Stimulated activated effector memory CD8-positive, alpha-beta T cell treated with anti-CD3 and anti-CD28 coated beads, Interleukin-12 subunit alpha, Interleukin-12 subunit beta, amount 100 ng/mL, for 72 hours (primary cell): ENCODE measurements around the gene ERGIC1.
"Not testable (repeated sequence)": the region's sequence is repeated elsewhere in the genome, so short reads cannot be mapped to it uniquely, and the experiment has no call there.

Source experiments
- ATAC-seq: fragments of 150-1000 bp; cut with Tn5 transposase; 2 replicates; pipeline ENCODE4 v1.10.0; 2021
- DNase-seq, 2 donors: peaks; one replicate each; pipeline ENCODE4 v3.0.0; 2021 to 2022; ENCODE audit warnings: low spot score in 2 of 2
- H3K27ac Mint-ChIP-seq: one replicate; pipeline ENCODE4 v1.8.0; 2022; ENCODE audit warnings: mild to moderate bottlenecking, mixed read lengths
- H3K36me3 Mint-ChIP-seq: one replicate; pipeline ENCODE4 v1.8.0; 2022; ENCODE audit warnings: mild to moderate bottlenecking, mixed read lengths
- H3K4me1 Mint-ChIP-seq: one replicate; pipeline ENCODE4 v1.8.0; 2022; ENCODE audit warnings: mixed read lengths
- H3K4me3 Mint-ChIP-seq: one replicate; pipeline ENCODE4 v1.8.0; 2022; ENCODE audit warnings: mild to moderate bottlenecking, mixed read lengths
- H3K9me3 Mint-ChIP-seq: one replicate; pipeline ENCODE4 v1.8.0; 2022; ENCODE audit warnings: mixed read lengths

Gene ERGIC1

GRCh38 chr5:172883066-172883465 is 49.0 kb downstream of the ERGIC1 start:
- Mint-ChIP-seq H3K4me3 (no peak overlapping the region), H3K27ac (no peak overlapping the region), H3K4me1 (peaks cover 60% of the 10 kb centered on the region), H3K9me3 (no peaks in the 10 kb centered on the region), H3K36me3 (peaks cover 10% of the 10 kb centered on the region)
- ATAC-seq (no peak), DNase-seq (no peak)

- no peak for ATAC-seq
- peaks cover 49% of the 10 kb centered on the region for H3K4me1 Mint-ChIP-seq
- no peak for DNase-seq
- H3K9me3 Mint-ChIP-seq, result no peaks in the 10 kb centered on the region
- H3K4me3 Mint-ChIP-seq, result no peak overlapping the region
- H3K27ac Mint-ChIP-seq, result no peak overlapping the region
- peaks cover 31% of the 10 kb centered on the region for H3K36me3 Mint-ChIP-seq
Measured at GRCh38 chr5:172885597-172886340, 51.7 kb downstream of the ERGIC1 start.

DNA sequence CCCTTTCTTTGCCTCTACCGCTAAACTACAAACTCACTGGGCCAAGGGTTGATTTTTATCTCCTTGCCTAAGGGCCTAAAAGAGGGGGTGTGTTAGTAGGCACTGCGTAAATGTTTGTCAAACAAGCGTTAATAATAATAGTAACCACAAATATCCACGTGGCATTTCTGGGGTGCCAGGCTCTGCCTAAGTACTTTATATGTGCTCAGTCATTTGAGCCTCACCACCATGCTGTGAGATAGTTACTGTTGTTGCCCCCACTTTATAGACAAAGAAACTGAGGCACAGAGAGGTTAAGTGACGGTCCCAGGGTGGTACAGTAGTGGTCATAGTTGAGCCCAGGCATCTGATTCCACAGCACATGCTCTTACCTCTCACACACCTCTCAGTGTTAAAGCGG is 52.4 kb downstream of the ERGIC1 start:
- Mint-ChIP-seq H3K27ac (no peak overlapping the region), H3K36me3 (peaks cover 36% of the 10 kb centered on the region), H3K9me3 (no peaks in the 10 kb centered on the region), H3K4me3 (no peak overlapping the region), H3K4me1 (peaks cover 44% of the 10 kb centered on the region)
- ATAC-seq (no peak), DNase-seq (no peak)

DNA sequence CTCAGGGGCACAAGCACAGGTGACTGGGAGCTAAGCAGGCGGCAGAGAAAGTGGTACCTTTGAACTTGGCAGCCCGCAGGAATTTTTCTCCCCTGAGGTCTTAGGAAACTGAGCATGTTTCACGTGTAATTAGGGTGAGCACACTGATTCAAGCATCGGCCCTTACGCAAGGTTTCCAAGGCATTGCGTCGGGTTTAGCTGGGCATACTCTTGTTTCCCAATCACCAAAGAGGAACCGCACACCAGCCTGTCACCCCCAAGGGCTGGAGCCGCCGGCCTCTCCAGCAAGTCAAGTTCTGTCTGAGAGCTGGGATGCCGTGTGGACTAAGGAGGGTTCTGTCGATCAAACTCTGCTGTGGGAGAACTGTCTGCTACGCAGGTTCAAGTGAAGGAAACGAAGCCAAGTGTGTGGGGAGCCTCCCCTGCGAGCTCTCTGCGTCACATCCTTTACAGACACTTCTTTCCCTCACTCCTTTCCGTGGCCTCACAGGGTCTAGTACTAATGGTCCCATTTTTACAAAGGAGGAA is 53.0 kb downstream of the ERGIC1 start:
- ATAC-seq (no peak), DNase-seq (no peak)
- Mint-ChIP-seq H3K4me1 (peaks cover 38% of the 10 kb centered on the region), H3K4me3 (no peak overlapping the region), H3K36me3 (peaks cover 38% of the 10 kb centered on the region), H3K27ac (peak overlapping the region; percentile 88), H3K9me3 (no peaks in the 10 kb centered on the region)

DNA sequence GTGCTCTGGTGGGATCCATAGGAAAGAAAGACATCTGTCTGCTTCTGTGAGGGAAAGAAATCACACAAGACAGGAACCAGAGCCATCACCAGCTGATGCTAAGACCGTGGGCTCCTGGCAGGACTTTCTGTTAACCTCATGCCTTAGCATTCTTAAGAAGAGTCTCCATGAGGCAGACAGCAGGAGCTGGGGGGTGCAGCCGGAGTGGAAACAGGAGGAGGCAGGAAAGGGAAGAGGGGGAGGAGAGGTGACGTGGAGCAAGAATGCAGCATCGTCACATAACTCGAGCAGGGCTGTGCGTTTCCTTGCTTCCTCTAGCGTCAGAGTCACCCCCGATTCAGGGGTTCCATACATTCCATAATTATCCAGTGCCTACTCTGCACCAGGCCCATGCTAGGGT is 53.6 kb downstream of the ERGIC1 start:
- peak overlapping the region; percentile 88 for H3K27ac Mint-ChIP-seq
- no peak for ATAC-seq
- H3K4me3 Mint-ChIP-seq, result no peak overlapping the region
- no peak for DNase-seq
- H3K4me1 Mint-ChIP-seq, result peaks cover 32% of the 10 kb centered on the region
- H3K9me3 Mint-ChIP-seq, result no peaks in the 10 kb centered on the region
- H3K36me3 Mint-ChIP-seq, result peaks cover 38% of the 10 kb centered on the region

DNA sequence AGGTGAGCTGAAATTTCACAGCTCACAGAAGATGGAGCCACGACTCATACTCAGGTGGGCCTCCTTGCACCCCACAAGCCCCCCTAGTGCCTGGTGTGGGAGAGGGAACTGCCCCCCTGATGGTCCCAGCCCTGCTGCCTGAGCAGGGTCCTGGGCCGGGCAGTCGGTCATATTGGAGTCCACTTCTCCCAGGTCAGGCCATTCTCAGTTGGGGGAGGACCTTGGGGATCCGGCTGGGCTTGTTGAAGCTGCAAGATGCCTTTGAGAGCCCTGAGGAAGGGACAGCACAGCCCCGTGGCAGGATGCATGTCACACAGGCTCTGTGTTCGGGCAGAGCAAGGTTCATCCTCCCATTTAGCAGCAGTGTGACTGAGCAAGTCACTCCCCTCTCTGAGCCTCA is 56.6 kb downstream of the ERGIC1 start:
- H3K27ac Mint-ChIP-seq, result no peak overlapping the region

DNA sequence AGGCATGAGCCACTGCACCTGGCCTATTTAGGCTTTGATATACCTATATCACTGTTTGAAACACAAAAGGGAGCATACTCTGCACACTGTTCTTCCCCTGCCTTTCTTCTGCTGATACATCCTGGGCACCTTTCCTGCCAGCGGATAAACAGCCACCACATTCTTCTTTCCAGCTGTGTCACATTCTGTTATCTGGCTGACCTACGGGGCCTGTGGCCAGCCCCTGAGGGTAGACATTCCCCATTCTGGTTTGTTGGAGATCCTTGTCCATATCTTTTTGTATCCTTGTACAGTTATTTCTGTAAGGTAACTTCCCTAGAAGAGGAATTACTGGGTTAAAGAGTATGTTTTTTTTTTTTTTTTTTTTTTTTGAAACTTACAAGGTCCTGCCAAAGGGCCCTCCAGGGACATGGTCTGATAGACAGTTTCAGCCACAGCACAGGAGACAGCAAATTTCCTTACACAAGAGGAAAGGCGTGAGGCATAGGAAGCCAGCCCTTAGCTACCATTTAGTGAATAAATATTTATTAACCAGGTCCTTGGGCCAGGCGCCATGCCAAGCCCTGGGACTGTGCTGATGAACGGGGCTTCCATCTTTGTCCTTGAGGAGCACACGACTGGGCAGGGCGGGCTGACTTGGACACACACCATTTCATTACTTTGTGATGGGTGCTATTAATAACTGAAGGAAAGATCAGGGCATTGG is 57.8 kb downstream of the ERGIC1 start:
- peak overlapping the region; percentile 14 for H3K27ac Mint-ChIP-seq
- DNase-seq (no peak), ATAC-seq (no peak)
- H3K4me3 Mint-ChIP-seq, result no peak overlapping the region
- H3K36me3 Mint-ChIP-seq, result peaks cover 39% of the 10 kb centered on the region
- H3K4me1 Mint-ChIP-seq, result peaks cover 15% of the 10 kb centered on the region
- H3K9me3 Mint-ChIP-seq, result no peaks in the 10 kb centered on the region

More for the DNA sequence above, 56.6 kb downstream of the ERGIC1 start:
- Mint-ChIP-seq H3K36me3 (peaks cover 38% of the 10 kb centered on the region), H3K4me3 (no peak overlapping the region), H3K4me1 (peaks cover 17% of the 10 kb centered on the region), H3K9me3 (no peaks in the 10 kb centered on the region)
- no peak for DNase-seq
- ATAC-seq, result no peak

GRCh38 chr5:172892713-172893112 is 58.7 kb downstream of the ERGIC1 start:
- no peaks in the 10 kb centered on the region for H3K9me3 Mint-ChIP-seq
- peaks cover 20% of the 10 kb centered on the region for H3K4me1 Mint-ChIP-seq
- no peak overlapping the region for H3K27ac Mint-ChIP-seq
- no peak for ATAC-seq
- no peak overlapping the region for H3K4me3 Mint-ChIP-seq
- peaks cover 39% of the 10 kb centered on the region for H3K36me3 Mint-ChIP-seq
- DNase-seq, result no peak

DNA sequence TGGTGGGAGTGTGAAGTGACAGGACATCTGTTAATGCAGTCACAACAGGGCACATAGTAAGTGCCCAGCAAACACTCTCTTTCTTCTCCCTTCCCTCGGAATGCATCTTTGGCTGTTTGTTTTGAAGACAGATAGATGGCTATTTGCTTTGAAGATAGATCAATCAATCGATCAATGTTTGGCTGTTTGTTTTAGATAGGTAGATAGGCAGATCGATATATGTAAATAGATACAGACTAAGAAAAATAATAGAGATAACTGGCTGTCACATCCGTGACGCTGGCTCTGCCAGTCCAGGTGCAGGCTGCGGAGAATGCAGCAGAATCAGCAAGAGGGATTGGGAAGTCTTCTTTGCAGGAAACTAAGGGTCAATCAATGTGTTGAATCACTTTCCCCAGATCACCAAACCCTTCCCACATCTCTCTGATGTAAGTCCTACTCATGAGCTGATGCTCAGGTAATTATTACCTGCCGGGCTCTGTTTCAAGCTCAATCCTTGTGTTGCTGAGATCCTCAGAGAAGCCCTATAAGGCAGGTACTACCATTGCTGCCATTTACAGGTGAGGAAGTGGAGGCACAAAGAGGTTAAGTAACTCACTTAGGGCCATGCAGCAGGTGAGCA is 60.8 kb downstream of the ERGIC1 start:
- Mint-ChIP-seq H3K36me3 (peaks cover 24% of the 10 kb centered on the region), H3K27ac (no peak overlapping the region), H3K9me3 (no peaks in the 10 kb centered on the region), H3K4me1 (peaks cover 28% of the 10 kb centered on the region), H3K4me3 (no peak overlapping the region)
- DNase-seq (no peak), ATAC-seq (no peak)

GRCh38 chr5:172895549-172895948 is 61.5 kb downstream of the ERGIC1 start:
- Mint-ChIP-seq H3K4me1 (peaks cover 28% of the 10 kb centered on the region), H3K27ac (no peak overlapping the region), H3K9me3 (no peaks in the 10 kb centered on the region), H3K4me3 (no peak overlapping the region), H3K36me3 (peaks cover 28% of the 10 kb centered on the region)
- no peak for DNase-seq
- no peak for ATAC-seq

DNA sequence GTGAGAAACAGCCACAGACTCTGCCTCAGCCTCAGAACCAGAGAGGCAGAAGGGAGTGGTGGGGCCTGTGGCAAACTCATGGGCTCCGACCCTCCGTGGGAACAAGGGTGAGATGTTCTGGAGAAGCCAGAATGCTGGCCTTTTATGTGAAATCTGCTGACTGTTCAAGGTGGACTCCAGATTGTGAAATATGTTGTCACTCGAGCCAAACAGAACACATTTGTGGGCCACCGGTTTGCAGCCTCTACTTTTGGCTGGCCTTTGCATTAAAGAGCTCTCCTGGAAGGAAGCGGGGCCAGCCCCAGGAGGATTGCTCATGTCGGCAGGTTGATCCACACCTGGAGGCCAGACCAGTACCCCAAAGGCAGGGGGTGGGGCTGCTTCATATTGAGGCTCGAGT is 62.4 kb downstream of the ERGIC1 start:
- Mint-ChIP-seq H3K9me3 (no peaks in the 10 kb centered on the region), H3K4me3 (peak overlapping the region; percentile 55), H3K27ac (peak overlapping the region; percentile 89), H3K4me1 (peaks cover 28% of the 10 kb centered on the region), H3K36me3 (peaks cover 25% of the 10 kb centered on the region)
- DNase-seq, result no peak
- ATAC-seq, result no peak

DNA sequence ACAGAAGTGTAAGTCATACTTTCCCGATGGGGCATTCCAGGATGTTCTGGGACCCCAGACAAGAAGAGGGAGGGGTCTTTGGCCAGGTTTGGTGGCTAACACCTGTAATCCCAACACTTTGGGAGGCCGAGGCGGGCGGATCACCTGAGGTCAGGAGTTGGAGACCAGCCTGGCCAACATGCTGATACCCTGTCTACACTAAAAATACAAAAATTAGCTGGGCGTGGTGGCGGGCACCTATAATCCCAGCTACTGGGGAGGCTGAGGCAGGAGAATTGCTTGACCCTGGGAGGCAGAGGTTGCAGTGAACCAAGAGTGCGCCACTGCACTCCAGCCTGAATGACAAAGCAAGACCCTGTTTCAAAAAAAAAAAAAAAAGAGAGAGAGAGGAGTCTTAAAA is 63.0 kb downstream of the ERGIC1 start:
- ATAC-seq, DNase-seq, H3K9me3 Mint-ChIP-seq: not testable (repeated sequence)
- Mint-ChIP-seq H3K36me3 (peaks cover 24% of the 10 kb centered on the region), H3K4me3 (peak overlapping the region; percentile 55), H3K27ac (peak overlapping the region; percentile 89), H3K4me1 (peaks cover 28% of the 10 kb centered on the region)

DNA sequence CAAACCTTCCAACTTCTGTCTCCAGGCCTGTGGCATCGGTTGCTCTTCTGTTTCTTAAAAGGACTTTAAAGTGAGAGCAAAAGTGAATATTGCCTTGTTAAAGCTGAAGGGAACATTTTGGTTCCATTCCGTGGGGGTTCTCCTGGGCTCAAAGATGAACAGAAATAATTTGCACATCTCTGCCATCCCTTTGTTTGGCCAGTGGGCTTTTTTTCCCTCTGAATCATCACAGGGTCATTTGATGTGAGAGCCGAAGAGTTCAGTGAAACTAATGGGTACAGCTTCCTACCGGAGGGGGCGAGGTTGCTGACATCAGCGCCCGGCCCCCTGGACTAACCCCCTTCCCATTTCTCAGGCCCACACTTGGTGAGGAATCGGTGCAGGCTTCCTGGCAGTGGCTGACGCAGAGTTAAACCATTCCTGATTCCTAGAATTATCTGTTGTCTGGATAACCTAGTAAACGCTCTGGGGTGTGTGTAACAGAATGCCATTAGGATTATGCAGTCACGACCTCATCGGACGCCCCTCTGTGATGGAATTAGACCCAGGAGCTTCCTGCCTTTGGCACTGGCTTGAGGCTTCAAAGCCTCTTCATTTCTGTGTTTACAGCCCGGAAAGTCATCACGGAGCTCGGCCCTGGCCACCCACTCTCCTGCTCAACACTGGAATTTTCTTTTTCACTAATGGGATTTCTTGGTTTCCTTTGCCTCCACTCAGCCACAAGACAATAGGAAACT is 63.6 kb downstream of the ERGIC1 start:
- H3K36me3 Mint-ChIP-seq, result peaks cover 29% of the 10 kb centered on the region
- peaks cover 28% of the 10 kb centered on the region for H3K4me1 Mint-ChIP-seq
- no peaks in the 10 kb centered on the region for H3K9me3 Mint-ChIP-seq
- ATAC-seq (no peak), DNase-seq (no peak)
- peak overlapping the region; percentile 89 for H3K27ac Mint-ChIP-seq
- peak overlapping the region; percentile 55 for H3K4me3 Mint-ChIP-seq

- DNase-seq, result no peak
- ATAC-seq, result no peak
- H3K4me3 Mint-ChIP-seq, result peak overlapping the region; percentile 55
Measured at GRCh38 chr5:172898218-172898842, 64.3 kb downstream of the ERGIC1 start.

More at GRCh38 chr5:172898218-172898842, 64.3 kb downstream of the ERGIC1 start:
- peak overlapping the region; percentile 89 for H3K27ac Mint-ChIP-seq
- H3K4me1 Mint-ChIP-seq, result peaks cover 28% of the 10 kb centered on the region
- no peaks in the 10 kb centered on the region for H3K9me3 Mint-ChIP-seq
- peaks cover 29% of the 10 kb centered on the region for H3K36me3 Mint-ChIP-seq
